Mononuclear cell (primary cell): ENCODE data around the gene ADAM11. TPM values are rescaled to one million over a fixed set of nuclear protein-coding genes. Genes with fewer than 3 reads are reported as not detected.
A peak's percentile ranks its signal among the peaks of the same experiment; 100 is the strongest.

Source experiments
- H3K27me3 ChIP-seq: 2 replicates; pipeline ENCODE4 v1.6.0; 2011; ENCODE audit warnings: low read length, control low read depth; ENCODE audit not compliant: insufficient read depth
- H3K4me1 ChIP-seq: 2 replicates; pipeline ENCODE4 v1.5.1; 2011; ENCODE audit warnings: mild to moderate bottlenecking, low read length, control low read depth; ENCODE audit not compliant: insufficient read depth
- H3K4me3 ChIP-seq: 2 replicates; pipeline ENCODE4 v1.5.1; 2011; ENCODE audit warnings: mild to moderate bottlenecking, low read length, moderate library complexity
- H3K9me3 ChIP-seq: 2 replicates; pipeline ENCODE4 v1.5.1; 2011; ENCODE audit warnings: low read depth, mild to moderate bottlenecking, control low read depth, low read length
- total RNA-seq: library from RNA; depleted of rRNA; stranded (reverse); fragments of >200 nt; gene quantifications from one replicate; pipeline ENCODE4 v1.2.3, GENCODE V29; 2012

Gene ADAM11
- total RNA-seq, 1 donor: 0.21 TPM

DNA sequence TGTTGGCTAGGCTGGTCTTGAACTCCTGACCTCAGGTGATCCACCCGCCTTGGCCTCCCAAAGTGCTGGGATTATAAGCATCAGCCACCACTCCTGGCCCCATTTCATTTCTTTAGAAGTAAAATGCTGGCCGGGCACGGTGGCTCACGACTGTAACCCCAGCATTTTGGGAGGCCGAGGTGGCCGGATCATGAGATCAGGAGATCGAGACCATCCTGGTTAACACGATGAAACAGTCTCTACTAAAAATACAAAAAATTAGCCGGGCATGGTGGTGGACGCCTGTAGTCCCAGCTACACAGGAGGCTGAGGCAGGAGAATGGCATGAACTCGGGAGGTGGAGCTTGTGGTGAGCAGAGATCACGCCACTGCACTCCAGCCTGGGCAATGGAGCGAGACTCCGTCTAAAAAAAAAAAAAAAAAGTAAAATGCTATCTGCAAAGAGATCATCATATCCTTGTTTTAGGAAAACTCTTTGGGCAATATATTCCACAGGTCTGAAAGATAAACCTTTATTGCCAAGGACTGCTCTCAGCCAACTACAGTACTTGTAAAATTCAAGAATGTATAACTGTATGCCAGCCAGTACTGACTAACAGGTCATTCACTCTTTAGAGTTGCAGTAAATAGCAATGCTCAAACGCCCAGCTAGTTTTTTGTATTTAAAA is 67.5 kb downstream of the ADAM11 start:
- Histone ChIP-seq H3K4me3 (no peak overlapping the region), H3K27me3 (peaks cover 54% of the 10 kb centered on the region), H3K9me3 (no peaks in the 10 kb centered on the region), H3K4me1 (peaks cover 17% of the 10 kb centered on the region)

- Histone ChIP-seq H3K27me3 (peaks cover 65% of the 10 kb centered on the region), H3K9me3 (no peaks in the 10 kb centered on the region), H3K4me1 (peaks cover 17% of the 10 kb centered on the region), H3K4me3 (no peak overlapping the region)
Measured at GRCh38 chr17:44827863-44828262, 69.1 kb downstream of the ADAM11 start.

GRCh38 chr17:44828919-44829522 is 70.2 kb downstream of the ADAM11 start:
- Histone ChIP-seq H3K9me3 (no peaks in the 10 kb centered on the region), H3K4me1 (peaks cover 17% of the 10 kb centered on the region), H3K27me3 (peaks cover 67% of the 10 kb centered on the region), H3K4me3 (no peak overlapping the region)

DNA sequence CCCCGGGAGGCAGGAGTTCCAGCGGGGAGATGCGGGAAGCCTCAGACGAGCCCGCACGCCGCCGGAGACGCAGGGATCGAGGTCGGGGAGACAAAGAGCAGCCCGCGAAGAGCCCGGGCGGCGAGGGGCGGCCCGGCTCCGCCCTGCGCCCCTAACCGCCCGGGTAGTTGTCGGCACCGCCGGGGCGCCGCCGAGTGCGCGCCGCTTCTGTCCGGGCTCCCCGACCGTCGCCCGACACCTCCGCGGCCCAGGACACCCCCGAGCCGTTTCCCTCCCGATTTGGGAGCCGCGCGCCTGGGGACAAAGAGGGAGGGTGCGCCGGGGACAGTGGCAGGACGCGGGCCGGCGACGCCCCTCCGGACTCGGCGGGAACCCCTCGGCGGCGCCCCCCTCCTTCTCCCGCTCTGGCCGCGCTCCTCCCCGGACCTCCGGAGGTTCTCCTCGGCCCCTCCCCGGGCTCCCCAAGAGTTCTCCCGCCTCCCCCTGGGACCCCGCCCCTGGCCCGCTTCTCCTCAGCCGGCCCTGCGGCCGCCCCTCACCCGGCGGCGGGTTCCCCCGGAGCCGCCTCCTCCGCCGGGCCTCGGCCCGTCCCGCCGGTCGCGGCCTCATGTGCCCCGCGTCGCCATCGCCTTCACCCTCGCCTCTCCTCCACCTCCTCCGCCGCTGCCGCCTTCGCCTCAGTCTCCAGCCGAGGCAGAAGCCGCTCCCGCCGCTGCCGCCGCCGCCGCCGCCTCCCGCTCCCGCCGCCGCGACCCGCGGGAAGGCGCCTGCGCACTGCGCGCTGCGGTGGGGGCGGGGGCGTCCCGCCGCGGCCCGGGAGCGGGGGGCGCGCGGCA is 71.0 kb downstream of the ADAM11 start, which contains the start of gene GJC1:
GJC1 (minus strand) TSS at position 765 of the 836 bp plus-strand sequence. CDS start 24,470 bp downstream, outside the sequence.
- Histone ChIP-seq H3K27me3 (peaks cover 65% of the 10 kb centered on the region), H3K4me3 (peak within 1 kb of the TSS; percentile 3), H3K4me1 (peaks cover 17% of the 10 kb centered on the region), H3K9me3 (no peaks in the 10 kb centered on the region)

- H3K27me3 ChIP-seq: peaks cover 62% of the 10 kb centered on the region
- H3K9me3 ChIP-seq: no peaks in the 10 kb centered on the region
- no peak overlapping the region for H3K4me3 ChIP-seq
- peaks cover 17% of the 10 kb centered on the region for H3K4me1 ChIP-seq
Measured at GRCh38 chr17:44830359-44831288, 71.8 kb downstream of the ADAM11 start.

DNA sequence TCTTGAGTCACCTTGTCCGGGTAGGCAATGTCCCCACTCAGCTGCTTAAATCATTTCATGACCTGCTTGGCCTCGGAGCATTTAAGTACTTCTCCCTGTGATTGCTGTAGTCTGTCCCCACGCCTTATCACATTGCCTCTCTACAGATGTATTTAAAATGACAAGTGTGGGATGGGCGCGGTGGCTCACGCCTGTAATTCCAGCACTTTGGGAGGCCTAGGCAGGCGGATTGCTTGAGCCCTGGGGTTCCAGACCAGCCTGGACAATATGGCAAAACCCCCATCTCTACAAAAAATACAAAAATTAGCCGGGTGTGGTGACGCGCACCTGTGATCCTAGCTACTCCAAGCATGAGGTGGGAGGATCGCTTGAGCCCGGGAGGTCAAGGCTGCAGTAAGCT is 72.6 kb downstream of the ADAM11 start:
- H3K9me3 ChIP-seq: no peaks in the 10 kb centered on the region
- H3K4me1 ChIP-seq: peaks cover 17% of the 10 kb centered on the region
- H3K27me3 ChIP-seq: peaks cover 54% of the 10 kb centered on the region
- H3K4me3 ChIP-seq: no peak overlapping the region

Other genes with a start within 250 kb of the ADAM11 start
- 0.84 TPM for gene FZD2, start 201.5 kb upstream of the ADAM11 start, total RNA-seq
- not detected for gene MEIOC, start 102.5 kb upstream of the ADAM11 start, total RNA-seq
- gene CCDC43, start 69.2 kb upstream of the ADAM11 start, total RNA-seq: 28.4 TPM
- gene DBF4B, start 50.3 kb upstream of the ADAM11 start, total RNA-seq: 1.3 TPM
- gene GJC1, start 71.3 kb downstream of the ADAM11 start, total RNA-seq: not detected
- not detected for gene HIGD1B, start 88.9 kb downstream of the ADAM11 start, total RNA-seq
- gene EFTUD2, start 140.5 kb downstream of the ADAM11 start, total RNA-seq: 132 TPM
- 0.52 TPM for gene GFAP, start 156.5 kb downstream of the ADAM11 start, total RNA-seq
- 0.10 TPM for gene KIF18B, start 188.8 kb downstream of the ADAM11 start, total RNA-seq
- not detected for gene C1QL1, start 209.3 kb downstream of the ADAM11 start, total RNA-seq